HG02981 (cell line): ENCODE data around the gene PSD.

Experiments
- ATAC-seq: cut with Tn5 transposase; IDR thresholded peaks from one replicate; pipeline ENCODE4 v1.9.1; 2021; ENCODE audit warnings: mild to moderate bottlenecking, moderate library complexity; ENCODE audit not compliant: unreplicated experiment

PSD gene

GRCh38 chr10:102444851-102445250 is 26.3 kb upstream of the PSD start:
- ATAC-seq: no peak

- ATAC-seq: no peak
These were observed 19.8 kb upstream of the PSD start for GRCh38 chr10:102438374-102438773.

- no peak for ATAC-seq
These were observed 18.9 kb upstream of the PSD start for GRCh38 chr10:102437515-102437914.

- ATAC-seq: no peak
These were observed 17.7 kb upstream of the PSD start for GRCh38 chr10:102436312-102436711.

- ATAC-seq: no peak
These were observed 17.1 kb upstream of the PSD start for GRCh38 chr10:102435529-102436233.

GRCh38 chr10:102435133-102435497 is 16.5 kb upstream of the PSD start:
- no peak for ATAC-seq

- no peak for ATAC-seq
These were observed 16.0 kb upstream of the PSD start for GRCh38 chr10:102434394-102435132.

- ATAC-seq: no peak
These were observed 15.0 kb upstream of the PSD start for GRCh38 chr10:102433619-102434046.

GRCh38 chr10:102432162-102432950 is 13.8 kb upstream of the PSD start, which contains the start of gene CUEDC2:
Gene CUEDC2 (minus strand): TSS chr10:102432574. CDS start chr10:102425188, 7,386 bp downstream.
- ATAC-seq: peak; percentile 90

GRCh38 chr10:102431452-102432124 is 13.0 kb upstream of the PSD start:
- no peak for ATAC-seq

GRCh38 chr10:102429468-102429867 is 10.9 kb upstream of the PSD start:
- no peak for ATAC-seq

GRCh38 chr10:102426803-102427287 is 8.3 kb upstream of the PSD start:
- no peak for ATAC-seq

GRCh38 chr10:102425444-102425843 is 6.9 kb upstream of the PSD start:
- no peak for ATAC-seq

- no peak for ATAC-seq
These were observed 6.3 kb upstream of the PSD start for GRCh38 chr10:102424916-102425315.

- no peak for ATAC-seq
These were observed 5.6 kb upstream of the PSD start for GRCh38 chr10:102424145-102424544.

GRCh38 chr10:102423372-102423968 is 4.9 kb upstream of the PSD start:
- ATAC-seq: no peak

- no peak for ATAC-seq
These were observed 4.1 kb upstream of the PSD start for GRCh38 chr10:102422545-102423129.

- no peak for ATAC-seq
These were observed 3.4 kb upstream of the PSD start for GRCh38 chr10:102421757-102422512.

GRCh38 chr10:102421507-102421756 is 2.8 kb upstream of the PSD start:
- no peak for ATAC-seq
